HG02981 (cell line): ENCODE data around the gene MAGEA9.
A peak's percentile ranks its signal among the peaks of the same experiment; 100 is the strongest.
"Not testable (repeated sequence)": the region's sequence is repeated elsewhere in the genome, so short reads cannot be mapped to it uniquely, and the experiment has no call there.

Source experiments
- ATAC-seq: cut with Tn5 transposase; IDR thresholded peaks from one replicate; pipeline ENCODE4 v1.9.1; 2021; ENCODE audit warnings: mild to moderate bottlenecking, moderate library complexity; ENCODE audit not compliant: unreplicated experiment

MAGEA9 gene, protein sequence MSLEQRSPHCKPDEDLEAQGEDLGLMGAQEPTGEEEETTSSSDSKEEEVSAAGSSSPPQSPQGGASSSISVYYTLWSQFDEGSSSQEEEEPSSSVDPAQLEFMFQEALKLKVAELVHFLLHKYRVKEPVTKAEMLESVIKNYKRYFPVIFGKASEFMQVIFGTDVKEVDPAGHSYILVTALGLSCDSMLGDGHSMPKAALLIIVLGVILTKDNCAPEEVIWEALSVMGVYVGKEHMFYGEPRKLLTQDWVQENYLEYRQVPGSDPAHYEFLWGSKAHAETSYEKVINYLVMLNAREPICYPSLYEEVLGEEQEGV

DNA sequence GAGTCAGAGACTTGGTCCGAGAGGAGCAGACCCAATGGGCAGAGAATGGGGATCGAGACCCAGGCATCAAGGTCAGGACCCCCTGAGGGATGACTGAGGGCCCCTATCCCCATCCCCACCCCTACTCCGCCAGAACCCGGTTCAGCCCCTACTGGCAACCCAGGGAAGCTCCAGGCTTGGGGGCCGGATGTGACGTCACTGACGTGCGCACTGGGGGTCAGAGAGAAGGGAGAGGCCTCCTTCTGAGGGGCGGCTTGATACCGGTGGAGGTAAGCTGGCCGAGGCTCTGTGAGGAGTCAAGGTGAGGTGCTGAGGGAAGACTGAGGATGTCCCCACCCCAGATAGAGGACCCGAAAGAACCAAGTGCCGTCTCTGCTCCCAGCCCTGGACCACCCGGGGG lies at the start of gene MAGEA9:
TSS of gene MAGEA9 (plus strand) at position 204 of the 400 bp plus-strand sequence. CDS start 4,281 bp downstream, outside the sequence.
- ATAC-seq: not testable (repeated sequence)

DNA sequence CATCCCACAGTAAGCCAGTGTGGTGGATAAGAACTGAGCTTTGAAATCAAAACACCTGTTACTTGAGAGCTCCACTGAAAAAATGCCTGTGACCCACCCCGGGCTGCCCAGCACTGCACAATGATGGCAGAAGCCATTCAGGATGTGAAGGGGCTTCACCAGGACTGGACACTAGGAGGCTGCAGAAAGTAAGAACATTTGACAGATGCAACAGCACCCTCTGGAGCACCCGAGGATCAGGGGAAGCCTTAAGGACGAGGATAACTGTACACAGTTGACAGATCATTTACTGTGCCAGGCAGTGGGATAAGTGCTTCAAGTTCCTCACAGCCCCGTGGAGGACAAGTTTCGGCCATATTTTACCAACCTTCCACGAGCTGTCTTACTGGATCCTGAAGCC lies 39.5 kb upstream of the MAGEA9 start:
- ATAC-seq: not testable (repeated sequence)

DNA sequence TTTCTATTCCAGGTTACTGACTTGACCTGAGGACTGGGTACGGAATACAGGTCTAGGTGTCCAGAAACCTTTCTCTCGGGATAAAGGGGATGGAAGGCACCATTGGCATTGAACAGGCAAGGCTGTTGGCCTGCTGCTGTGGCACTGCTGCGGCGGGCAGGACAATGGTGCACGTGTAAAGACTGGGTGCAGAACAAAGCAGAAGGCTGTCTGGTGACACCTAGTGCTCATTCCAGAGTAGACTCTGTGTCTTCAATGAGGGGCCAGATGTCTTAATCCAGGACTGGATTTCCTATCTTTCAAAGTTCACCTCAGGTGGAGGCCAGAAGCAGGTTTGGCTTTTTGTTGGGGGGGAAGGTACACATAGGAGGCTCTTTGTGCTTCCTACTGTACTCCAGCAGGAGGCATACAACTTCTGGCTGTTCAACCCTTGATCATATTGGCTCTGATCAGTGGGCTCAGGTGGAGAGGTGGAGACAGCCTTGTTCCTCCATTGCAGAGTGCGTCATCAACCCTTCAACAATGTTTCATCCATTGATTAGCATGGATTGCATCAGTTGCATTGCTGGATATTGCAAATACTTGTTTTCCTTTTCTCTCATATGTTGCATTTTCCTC lies 35.2 kb upstream of the MAGEA9 start:
- ATAC-seq: not testable (repeated sequence)

- ATAC-seq: no peak
Measured at GRCh38 chrX:149757206-149758067, 24.3 kb upstream of the MAGEA9 start.

GRCh38 chrX:149758068-149758714 lies 23.5 kb upstream of the MAGEA9 start:
- ATAC-seq: no peak

GRCh38 chrX:149758715-149759078 lies 23.0 kb upstream of the MAGEA9 start:
- not testable (repeated sequence) for ATAC-seq

DNA sequence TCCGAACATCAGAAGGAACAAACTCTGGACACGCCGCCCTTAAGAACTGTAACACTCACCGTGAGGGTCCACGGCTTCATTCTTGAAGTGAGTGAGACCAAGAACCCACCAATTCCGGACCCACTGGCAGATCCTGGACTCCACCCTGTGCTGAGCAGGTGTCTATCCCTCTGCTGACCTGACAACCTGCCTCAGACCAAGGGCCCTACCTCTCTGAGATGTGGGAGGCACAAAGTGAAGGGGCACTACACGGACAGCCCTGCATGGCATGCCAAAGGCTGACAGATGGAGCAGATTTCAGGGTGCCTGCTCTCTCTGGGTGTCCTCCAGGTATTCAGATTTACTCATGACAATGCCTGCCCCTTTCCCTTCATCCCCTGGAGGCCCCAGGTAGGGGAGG lies 21.9 kb upstream of the MAGEA9 start:
- no peak for ATAC-seq

DNA sequence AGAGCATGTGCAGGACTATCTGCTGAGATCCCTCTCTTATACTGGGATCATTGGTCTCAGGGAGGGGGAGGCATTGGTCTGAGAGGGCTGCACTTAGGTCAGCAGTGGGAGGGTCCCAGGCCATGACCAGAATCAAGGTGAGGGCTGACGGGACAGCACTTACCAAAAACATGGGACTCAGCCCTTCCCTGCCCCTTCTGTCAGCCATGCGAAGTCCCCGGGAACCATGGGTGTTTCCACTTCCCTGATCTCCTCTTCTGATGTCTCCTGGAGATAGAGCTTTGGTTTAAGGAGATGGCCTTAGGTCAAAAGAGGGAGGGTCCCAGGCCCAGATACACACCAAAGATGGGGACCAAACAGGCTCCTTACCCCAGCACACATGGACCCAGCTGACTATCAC lies 20.8 kb upstream of the MAGEA9 start:
- no peak for ATAC-seq

- not testable (repeated sequence) for ATAC-seq
Measured at GRCh38 chrX:149761858-149762674, 19.7 kb upstream of the MAGEA9 start.

DNA sequence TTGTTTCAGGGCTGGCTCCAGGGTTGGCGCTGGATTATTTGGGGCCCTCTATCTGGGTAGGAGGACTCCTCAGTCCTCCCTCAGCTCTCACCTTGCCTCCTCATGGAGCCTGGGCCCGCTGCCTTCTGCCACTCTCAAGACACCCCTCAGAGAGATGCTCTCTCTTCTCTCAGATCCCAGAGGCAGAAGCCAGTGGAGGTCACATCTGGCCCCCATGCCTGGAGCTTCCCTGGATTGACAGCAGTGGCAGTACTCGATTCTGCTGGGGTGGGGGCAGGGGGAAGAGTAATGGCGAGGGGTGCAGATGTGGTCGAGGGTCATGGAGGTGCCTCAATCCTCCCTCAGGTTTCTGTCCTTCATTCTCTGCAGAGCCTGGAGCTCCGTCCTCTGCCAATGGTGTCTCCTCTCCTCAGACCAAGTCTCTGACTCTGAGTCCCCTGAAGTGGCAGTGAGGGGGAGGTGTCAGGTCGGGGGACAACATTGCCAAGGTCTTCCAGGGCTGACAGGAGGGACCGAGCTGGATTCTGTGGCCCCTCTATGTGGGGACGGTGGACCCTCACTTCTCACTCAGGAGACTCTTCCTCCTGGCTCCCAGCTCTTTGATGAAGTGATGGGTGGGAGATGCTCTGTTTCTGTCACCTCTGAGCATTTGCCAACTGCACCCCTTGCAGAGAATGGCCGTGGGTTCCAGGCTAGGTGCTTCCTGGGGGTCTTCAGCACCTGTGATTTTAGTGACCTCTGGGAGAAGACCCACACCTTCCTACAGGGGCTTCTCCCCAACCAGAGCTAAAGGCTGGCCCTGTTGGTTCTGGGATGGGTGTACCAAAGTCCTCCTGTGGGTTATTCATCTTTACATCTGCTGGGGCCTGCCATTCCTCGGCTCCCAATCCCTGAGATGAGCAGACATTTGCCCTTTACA lies 18.8 kb upstream of the MAGEA9 start:
- no peak for ATAC-seq

DNA sequence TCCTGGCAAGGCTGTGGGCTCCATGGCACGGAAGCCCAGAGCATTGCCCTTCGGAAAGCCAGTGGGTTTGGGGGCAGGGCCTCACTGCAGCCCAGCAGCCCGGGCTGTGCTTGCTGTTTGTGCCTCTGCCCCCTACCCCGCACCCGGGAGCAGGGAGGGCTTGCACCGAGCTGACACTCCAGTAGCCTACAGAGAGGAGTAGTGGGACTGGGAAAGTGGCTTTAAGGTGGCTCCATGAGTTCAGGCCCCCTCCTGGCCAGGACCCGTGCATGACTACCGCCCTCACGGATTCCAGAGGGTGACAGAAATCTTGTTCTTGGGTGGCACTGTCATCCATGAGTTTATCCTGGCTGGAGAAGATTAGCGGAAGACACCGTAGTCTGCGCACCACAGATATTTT lies 11.4 kb upstream of the MAGEA9 start:
- ATAC-seq: not testable (repeated sequence)

- ATAC-seq: not testable (repeated sequence)
Measured at GRCh38 chrX:149773026-149773425, 8.7 kb upstream of the MAGEA9 start.

- not testable (repeated sequence) for ATAC-seq
Measured at GRCh38 chrX:149773768-149774167, 8.0 kb upstream of the MAGEA9 start, which contains the start of gene HSFX1. HSFX1 (plus strand) TSS chrX:149774068; CDS start chrX:149774682, 614 bp downstream.

- ATAC-seq: not testable (repeated sequence)
Measured at GRCh38 chrX:149777999-149778398, 3.7 kb upstream of the MAGEA9 start.

DNA sequence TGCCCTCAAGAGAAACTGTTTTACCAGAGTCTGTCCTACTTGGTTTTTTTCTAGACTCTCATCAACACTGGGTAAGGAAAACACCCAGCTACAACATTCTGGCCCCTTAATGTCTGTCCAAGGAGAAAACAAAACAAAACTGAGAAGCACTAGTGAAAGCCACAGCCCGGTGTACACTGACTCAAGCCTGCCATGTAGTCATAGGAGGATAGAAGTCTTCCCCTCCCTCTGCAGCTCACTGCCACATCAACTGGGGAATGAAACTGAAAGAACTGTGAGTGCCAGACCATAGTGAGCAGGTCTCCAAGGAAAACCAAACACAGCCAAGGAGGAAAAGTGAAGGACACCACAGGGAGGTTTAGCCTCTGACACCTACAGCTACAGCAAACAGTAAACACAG lies 13.8 kb downstream of the MAGEA9 start:
- peak; percentile 100 for ATAC-seq

- no peak for ATAC-seq
Measured at GRCh38 chrX:149799095-149799714, 17.5 kb downstream of the MAGEA9 start.

GRCh38 chrX:149799938-149800337 lies 18.2 kb downstream of the MAGEA9 start:
- ATAC-seq: no peak

DNA sequence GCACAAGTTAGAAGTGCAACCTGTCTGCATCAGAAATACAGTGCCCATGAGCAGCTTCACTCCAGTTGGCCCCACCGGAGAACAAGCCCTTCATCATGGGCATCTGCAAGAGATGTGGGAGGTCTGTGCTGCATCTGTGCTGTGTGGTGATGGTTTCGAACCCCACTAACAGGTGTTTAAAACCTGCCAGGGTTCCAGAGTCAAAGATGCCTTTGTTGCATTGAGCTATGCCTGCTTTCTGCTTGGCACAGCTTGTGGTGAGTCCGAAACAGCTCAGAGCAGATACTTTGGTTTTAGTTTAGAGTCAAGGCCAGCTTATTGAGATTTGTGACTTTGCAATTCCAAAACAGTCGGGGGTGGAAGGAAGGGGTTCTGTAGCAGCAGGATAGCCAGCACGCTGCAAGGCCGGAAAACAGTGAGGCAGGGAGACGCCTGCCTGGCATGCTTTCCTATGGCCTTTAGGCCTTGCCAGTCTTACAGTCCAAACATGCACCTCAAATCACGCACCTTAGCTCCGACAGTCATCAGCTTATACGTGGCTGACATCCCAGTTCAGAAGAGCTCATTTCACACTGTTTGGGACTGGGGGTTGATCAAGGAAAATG lies 21.8 kb downstream of the MAGEA9 start:
- no peak for ATAC-seq
